Osteocyte (in vitro differentiated cells): ENCODE data around the gene MLH3. TPM values are rescaled to one million over a fixed set of nuclear protein-coding genes. Genes with fewer than 3 reads are reported as not detected.

Experiments
- DNase-seq: peaks from one replicate; pipeline ENCODE4 v3.0.0; 2021; ENCODE audit warnings: mixed read lengths; ENCODE audit not compliant: unreplicated experiment; ENCODE audit errors: extremely low spot score
- H3K27ac Mint-ChIP-seq: one replicate; pipeline ENCODE4 v1.8.0; 2021; ENCODE audit warnings: mild to moderate bottlenecking, mixed read lengths; ENCODE audit not compliant: unreplicated experiment
- H3K27me3 Mint-ChIP-seq: one replicate; pipeline ENCODE4 v1.8.0; 2021; ENCODE audit warnings: mixed read lengths; ENCODE audit not compliant: unreplicated experiment
- H3K36me3 Mint-ChIP-seq: one replicate; pipeline ENCODE4 v1.8.0; 2021; ENCODE audit warnings: mixed read lengths; ENCODE audit not compliant: unreplicated experiment
- H3K4me1 Mint-ChIP-seq: one replicate; pipeline ENCODE4 v1.8.0; 2021; ENCODE audit warnings: mixed read lengths; ENCODE audit not compliant: unreplicated experiment
- H3K4me3 Mint-ChIP-seq: one replicate; pipeline ENCODE4 v1.8.0; 2021; ENCODE audit warnings: mild to moderate bottlenecking, moderate library complexity, mixed read lengths; ENCODE audit not compliant: unreplicated experiment
- H3K9me3 Mint-ChIP-seq: one replicate; pipeline ENCODE4 v1.8.0; 2021; ENCODE audit warnings: mixed read lengths; ENCODE audit not compliant: unreplicated experiment
- CTCF ChIP-seq: fragments of 200-600 bp; sonication (generic); IDR thresholded peaks from 2 replicates; pipeline ENCODE4 v1.5.0; 2021; ENCODE audit warnings: antibody characterized with exemption, mild to moderate bottlenecking, moderate library complexity
- total RNA-seq: library from RNA; stranded (reverse); gene quantifications from 2 replicates; pipeline ENCODE4 v1.2.1, GENCODE V29; 2021

The MLH3 gene
- total RNA-seq, 1 donor from 2014 or later: 21.8 TPM

DNA sequence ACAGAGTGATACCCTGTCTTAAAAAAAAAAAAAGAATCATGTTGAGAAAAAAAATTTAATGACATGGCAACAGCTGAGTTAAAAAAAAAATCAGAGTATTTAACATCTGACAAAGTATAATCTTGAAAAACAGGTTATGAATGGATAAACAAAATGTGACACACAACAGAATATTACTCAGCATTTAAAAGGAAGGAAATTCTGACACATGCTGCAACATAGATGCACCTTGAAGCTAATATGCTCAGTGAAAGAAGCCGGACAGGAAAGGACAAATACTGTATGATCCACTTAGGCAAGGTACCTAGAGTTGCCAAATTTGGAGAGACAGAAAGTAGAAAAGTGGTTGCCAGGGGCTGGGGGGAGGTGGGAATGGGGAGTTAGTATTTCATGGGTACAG, 67.9 kb downstream of the MLH3 start:
- Mint-ChIP-seq H3K36me3 (no peaks in the 10 kb centered on the region), H3K4me3 (no peak overlapping the region), H3K9me3 (no peaks in the 10 kb centered on the region), H3K27me3 (no peaks in the 10 kb centered on the region), H3K4me1 (peaks cover 80% of the 10 kb centered on the region), H3K27ac (no peak overlapping the region)
- DNase-seq: no peak
- no peak for TF ChIP-seq CTCF

DNA sequence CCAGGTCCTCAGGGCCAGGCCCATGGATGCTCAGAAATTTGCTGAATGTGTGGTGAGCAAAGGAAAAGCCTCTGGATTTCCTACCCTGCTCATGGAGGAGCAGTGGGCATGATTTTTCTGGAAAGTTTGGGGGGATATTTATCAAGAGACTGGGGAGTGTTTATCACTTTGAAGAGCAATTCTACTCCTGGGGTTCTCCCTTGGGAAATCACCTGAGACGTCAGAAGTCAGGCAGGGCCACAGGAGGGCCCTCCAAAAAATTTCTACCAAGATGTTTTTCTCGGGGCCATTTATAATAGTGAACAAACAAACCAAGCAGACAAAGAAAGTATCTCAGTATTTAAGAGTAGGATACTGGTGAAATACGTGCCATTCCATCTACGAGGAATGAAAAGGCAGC, 68.6 kb downstream of the MLH3 start:
- H3K27ac Mint-ChIP-seq: no peak overlapping the region
- TF ChIP-seq CTCF: no peak
- no peak overlapping the region for H3K4me3 Mint-ChIP-seq
- no peaks in the 10 kb centered on the region for H3K9me3 Mint-ChIP-seq
- no peak for DNase-seq
- peaks cover 78% of the 10 kb centered on the region for H3K4me1 Mint-ChIP-seq
- H3K27me3 Mint-ChIP-seq: no peaks in the 10 kb centered on the region
- H3K36me3 Mint-ChIP-seq: no peaks in the 10 kb centered on the region

GRCh38 chr14:74981833-74982232, 69.4 kb downstream of the MLH3 start:
- Mint-ChIP-seq H3K4me3 (no peak overlapping the region), H3K36me3 (no peaks in the 10 kb centered on the region), H3K27ac (peak overlapping the region; percentile 92), H3K27me3 (peaks cover 2% of the 10 kb centered on the region), H3K4me1 (peaks cover 78% of the 10 kb centered on the region), H3K9me3 (no peaks in the 10 kb centered on the region)
- DNase-seq: no peak
- TF ChIP-seq CTCF: no peak

GRCh38 chr14:74981462-74981782, 69.8 kb downstream of the MLH3 start:
- no peak overlapping the region for H3K4me3 Mint-ChIP-seq
- peaks cover 6% of the 10 kb centered on the region for H3K27me3 Mint-ChIP-seq
- H3K4me1 Mint-ChIP-seq: peaks cover 78% of the 10 kb centered on the region
- no peaks in the 10 kb centered on the region for H3K9me3 Mint-ChIP-seq
- no peak for DNase-seq
- peak overlapping the region; percentile 92 for H3K27ac Mint-ChIP-seq
- H3K36me3 Mint-ChIP-seq: no peaks in the 10 kb centered on the region
- TF ChIP-seq CTCF: no peak

DNA sequence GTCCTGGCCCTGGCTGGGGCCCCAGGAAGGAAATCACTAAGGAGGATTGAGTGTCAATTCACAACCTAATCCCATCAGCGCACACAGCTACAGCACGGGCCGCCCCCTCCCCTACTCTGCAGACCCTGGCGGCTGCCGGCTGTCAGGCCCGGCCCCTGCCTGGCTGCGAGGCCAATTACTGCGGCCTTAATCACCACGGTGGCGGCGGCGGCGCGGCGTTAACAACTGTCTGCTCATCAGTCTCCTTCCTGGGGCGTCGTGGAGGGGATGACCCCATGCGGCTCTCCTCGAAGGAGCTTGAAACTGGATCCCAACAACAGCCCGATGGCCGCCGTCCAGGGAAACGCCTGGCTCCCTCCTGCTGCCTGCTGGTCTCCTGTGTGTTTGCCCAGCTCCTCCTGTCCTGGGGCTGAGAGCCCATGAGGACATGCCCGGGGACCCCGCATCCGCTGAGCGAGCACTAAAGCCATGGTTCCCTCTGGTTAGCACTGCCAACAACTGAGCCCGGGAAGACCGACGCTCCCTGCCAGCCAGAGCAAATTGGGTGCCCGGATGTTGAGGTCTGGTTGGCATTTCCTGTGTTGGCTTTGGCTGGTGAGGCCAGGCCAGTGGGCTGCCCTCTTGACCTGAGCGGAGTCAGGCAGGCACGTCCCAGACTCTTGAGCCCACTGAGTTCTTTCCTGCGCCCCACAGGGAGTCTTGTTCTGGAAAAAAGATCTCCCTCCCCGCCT, 70.4 kb downstream of the MLH3 start:
- peaks cover 11% of the 10 kb centered on the region for H3K27me3 Mint-ChIP-seq
- peaks cover 77% of the 10 kb centered on the region for H3K4me1 Mint-ChIP-seq
- no peaks in the 10 kb centered on the region for H3K9me3 Mint-ChIP-seq
- H3K4me3 Mint-ChIP-seq: no peak overlapping the region
- DNase-seq: peak; percentile 94
- TF ChIP-seq CTCF: peak; percentile 16
- peak overlapping the region; percentile 92 for H3K27ac Mint-ChIP-seq
- no peaks in the 10 kb centered on the region for H3K36me3 Mint-ChIP-seq
